Fibroblast of skin of right quadriceps (primary cell): Measurements from ENCODE around the gene PRDM15.
"Not testable (repeated sequence)": the region's sequence is repeated elsewhere in the genome, so short reads cannot be mapped to it uniquely, and the experiment has no call there.

ENCODE experiments used
- DNase-seq: peaks from one replicate; pipeline ENCODE4 v3.0.0-alpha.2; 2013

Gene PRDM15

DNA sequence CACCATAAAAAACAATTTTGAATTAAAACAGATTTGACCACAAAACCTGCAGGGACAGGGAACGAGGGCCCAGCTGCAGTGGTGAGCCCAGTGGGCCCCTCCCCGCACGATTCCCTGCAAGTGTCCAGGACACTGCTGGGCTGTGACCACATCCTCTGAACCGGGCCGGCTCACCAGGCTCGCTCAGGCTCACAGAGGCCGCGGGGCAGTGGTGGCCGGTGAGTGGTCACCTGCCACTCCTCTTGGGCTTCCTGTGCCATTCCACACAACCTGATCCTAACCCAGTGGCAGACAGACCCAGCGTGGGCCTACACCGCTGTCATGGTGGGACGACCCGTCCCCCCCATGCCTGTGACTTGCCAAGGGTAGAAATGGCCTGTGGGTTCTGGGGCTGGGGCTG, 75.8 kb downstream of the PRDM15 start:
- DNase-seq: no peak

DNA sequence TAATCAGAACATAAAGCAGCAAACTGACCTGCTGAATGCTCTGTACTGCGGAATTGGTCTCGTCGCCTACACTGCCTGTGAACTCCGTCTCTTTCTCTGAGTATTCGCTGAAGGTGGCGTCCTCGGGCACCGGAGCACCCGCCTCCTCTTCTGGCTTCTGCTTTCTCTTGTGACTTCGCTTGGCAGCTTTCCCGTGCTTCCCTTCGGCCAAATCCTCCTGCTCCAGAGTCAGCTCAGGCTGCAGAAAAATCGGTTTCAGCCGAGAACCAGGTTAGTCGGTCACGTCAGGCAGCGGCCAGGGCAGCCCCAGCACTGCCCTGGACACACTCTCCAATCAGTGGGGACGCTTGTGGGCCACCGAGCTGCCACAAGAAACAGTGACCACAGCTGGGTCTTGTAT, 76.5 kb downstream of the PRDM15 start:
- peak; percentile 53 for DNase-seq

- no peak for DNase-seq
Observed at GRCh38 chr21:41802198-41802584, 77.0 kb downstream of the PRDM15 start.

GRCh38 chr21:41801321-41802197, 77.6 kb downstream of the PRDM15 start:
- DNase-seq: peak; percentile 45

DNA sequence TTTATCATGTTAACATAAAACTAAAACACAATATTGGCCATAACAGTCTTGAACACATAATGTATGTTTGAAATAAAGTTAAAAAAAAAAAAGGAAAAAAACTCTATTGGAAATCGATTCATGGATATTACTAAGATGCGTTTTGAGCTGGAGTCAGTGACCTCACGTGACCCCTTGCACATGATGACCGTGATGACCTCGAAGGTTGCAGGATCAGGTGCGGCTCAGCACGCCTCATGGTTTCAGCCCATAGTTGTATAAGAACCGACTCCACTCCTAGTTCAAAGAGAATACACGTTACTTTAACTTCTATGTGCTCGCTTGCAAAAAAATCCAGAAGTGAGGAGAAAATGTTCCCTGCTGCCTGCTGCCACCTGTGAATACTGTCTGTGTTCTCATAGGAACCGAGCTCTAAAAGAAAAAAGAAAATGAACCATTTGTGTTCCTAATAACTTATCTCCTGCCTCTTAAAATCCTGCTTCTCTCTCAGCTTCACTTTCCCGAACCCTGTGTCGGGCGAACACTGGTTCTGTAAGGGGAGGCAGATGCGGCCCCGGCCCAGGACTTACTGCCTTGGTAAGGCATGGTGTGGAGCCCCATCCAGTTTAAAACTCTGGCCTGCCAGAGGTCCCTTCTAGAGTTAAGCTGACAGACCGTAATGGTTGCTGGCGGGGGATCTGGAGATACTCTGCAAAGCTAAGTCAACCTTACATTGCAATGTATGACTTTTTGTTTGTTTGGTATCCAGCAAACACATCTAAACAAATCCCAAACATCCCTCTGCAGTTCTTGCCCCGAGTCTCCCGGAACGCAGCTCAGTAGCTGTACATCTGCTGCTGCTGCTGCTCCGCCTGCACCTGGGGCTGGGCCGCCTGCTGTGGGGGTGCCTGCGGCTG, 78.5 kb downstream of the PRDM15 start:
- DNase-seq: no peak

DNA sequence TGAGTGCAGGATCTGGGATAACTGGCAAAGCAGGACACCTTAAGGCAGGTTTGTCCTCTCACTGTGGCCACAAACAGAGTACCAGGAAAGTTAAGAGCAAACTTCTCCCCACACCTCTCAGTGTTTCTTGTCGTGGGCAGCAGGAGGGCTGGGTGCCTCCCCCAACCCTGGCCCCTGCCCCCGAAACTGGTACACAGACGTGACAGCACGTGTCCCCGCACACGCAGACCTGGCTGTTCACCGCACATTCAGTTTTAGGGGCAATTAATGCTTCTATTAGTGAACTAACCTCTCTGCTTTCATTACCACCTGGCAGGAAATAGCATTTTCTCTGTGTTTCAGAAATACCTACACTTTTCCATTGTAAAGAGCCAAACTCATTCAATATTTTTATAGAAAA, 79.4 kb downstream of the PRDM15 start:
- no peak for DNase-seq

DNA sequence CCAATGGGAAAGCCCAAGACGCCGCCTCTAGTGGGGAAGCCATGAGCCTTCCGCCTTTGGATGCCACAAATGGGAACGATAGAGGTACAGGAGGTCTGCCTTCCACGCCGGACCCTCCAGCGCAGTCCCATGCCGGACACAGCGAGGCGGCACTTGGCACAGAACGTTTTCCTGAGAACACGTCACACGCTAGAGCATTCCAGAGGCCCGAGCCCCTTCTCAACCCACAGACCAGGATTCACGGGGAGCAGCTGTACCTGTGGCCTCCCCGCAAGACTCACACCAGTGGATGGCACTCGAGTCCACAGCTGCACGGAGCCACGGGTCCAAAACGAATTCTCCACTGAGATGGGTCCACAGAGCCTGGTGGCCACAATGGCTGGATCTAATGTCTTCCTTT, 80.8 kb downstream of the PRDM15 start:
- DNase-seq: no peak

DNA sequence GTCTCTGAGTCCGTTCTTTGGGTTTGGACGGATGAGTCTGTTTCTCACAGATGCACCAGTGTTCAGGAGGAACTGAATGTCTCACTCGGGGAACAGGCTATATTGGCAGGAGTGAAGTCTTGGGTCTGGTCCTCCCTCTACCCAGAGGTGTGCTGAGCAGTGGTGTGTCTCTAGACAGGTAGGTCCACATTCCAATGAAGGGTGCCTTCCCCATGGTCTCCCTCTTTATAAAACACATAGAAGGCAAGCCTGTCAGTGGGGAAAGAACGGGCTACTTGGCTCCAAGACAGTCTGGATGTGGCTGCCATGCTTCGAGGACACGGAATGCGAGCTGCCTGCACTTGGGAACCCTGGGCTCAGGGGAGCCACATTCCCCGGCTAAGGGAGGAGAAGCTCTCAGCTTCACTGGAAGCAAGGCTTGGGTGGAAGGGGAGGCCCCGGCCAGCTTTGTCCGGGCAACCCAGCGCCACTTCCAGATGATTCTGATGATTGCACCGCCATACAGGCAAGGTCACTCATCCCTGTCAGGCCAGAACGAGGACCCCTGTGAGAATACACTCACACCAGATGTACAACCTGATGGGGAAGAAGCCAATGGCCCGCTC, 82.6 kb downstream of the PRDM15 start:
- DNase-seq: no peak

GRCh38 chr21:41795726-41796125, 83.4 kb downstream of the PRDM15 start:
- DNase-seq: no peak

DNA sequence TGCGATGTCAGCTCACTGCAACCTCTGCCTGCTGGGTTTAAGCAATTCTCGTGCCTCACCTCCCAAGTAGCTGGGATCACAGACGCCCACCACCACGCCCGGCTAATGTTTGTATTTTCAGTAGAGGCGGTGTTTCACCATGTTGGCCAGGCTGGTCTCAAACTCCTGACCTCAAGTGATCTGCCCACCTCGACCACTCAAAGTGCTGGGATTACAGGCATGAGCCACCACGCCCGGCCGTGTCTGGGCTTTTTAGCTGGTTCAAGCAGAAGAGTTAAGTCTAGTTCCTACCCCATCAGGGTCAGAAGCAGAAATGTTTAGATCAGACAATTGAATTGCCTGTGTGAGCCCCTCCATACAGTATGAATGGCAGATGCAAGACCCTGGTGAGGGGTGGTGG, 84.5 kb downstream of the PRDM15 start:
- DNase-seq: no peak

GRCh38 chr21:41792711-41793110, 86.4 kb downstream of the PRDM15 start:
- DNase-seq: no peak

GRCh38 chr21:41786509-41786987, 92.6 kb downstream of the PRDM15 start:
- peak; percentile 96 for DNase-seq

DNA sequence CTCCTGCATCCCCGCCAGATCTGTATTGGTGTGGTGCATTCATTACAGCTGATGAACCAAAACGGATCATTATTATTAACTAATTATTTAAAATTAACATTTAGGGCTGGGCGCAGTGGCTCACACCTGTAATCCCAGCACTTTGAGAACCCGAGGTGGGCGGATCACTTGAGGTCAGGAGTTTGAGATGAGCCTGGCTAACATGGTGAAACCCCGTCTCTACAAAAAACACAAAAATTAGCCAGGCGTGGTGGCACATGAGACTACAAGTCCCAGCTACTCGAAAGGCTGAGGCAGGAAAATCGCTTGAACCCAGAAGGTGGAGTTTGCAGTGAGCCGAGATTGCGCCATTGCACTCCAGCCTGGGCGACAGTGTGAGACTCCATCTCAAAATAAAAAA, 93.9 kb downstream of the PRDM15 start:
- DNase-seq: not testable (repeated sequence)

GRCh38 chr21:41784456-41785102, 94.6 kb downstream of the PRDM15 start:
- DNase-seq: no peak

- DNase-seq: peak; percentile 71
Observed at GRCh38 chr21:41783476-41784180, 95.5 kb downstream of the PRDM15 start.

DNA sequence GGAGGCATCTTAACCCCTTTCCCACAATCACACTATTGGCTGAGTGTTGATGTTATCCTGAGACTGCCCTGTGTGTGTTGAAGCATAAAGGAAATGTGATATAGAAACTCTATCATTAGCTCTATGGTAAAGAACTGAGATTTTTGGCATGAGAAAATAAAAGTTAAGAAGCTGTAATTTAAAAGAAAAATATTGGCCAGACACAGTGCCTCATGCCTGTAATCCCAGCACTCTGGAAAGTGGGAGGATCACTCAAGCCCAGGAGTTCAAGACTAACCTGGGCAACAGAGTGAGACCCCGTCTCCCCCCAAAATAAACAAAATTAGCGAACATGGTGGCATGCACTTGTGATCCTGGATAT, 98.1 kb downstream of the PRDM15 start:
- no peak for DNase-seq

- no peak for DNase-seq
Observed at GRCh38 chr21:41780337-41781049, 98.7 kb downstream of the PRDM15 start.

- no peak for DNase-seq
Observed at GRCh38 chr21:41779659-41780058, 99.5 kb downstream of the PRDM15 start.

DNA sequence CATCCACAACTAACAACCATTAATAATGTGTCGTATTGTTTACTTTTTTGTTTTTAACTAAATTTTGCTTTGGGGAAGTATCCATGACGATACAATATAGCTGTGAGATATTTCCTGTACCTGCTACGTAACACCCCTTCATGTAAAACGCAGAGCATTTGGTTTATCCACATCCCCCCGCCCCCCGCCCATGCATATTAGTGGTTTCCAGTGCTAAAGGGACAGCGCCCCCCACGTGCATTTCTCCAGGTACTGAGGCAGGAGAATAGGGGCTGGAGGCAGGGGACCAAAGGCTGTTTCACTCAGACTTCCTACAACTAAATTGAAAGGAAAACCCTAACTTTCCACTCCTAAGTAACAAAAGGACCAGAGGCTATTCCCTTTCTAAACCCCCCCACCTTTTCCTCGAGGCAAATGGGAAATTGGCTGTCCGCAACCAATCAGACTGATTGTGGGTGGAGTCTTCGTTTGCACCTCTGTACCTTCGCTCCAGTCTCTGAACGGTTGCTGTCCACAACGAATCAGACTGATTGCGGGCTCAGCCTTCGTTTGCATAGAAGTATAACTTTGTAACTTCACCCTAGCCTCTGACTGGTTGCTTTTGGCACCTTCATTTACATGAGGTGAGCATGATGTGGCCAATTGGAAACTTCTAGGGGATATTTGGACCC, 100.1 kb downstream of the PRDM15 start:
- no peak for DNase-seq

GRCh38 chr21:41777951-41778815, 101.0 kb downstream of the PRDM15 start:
- peak; percentile 86 for DNase-seq
